Measurements from ENCODE around the gene MARCHF10. TPM values are rescaled to one million over a fixed set of nuclear protein-coding genes. Genes with fewer than 3 reads are reported as not detected.

The MARCHF10 gene
- total and polyA plus RNA-seq, 7 donors, result 0.09 to 2.1 (median 0.71) TPM; not detected in 2

DNA sequence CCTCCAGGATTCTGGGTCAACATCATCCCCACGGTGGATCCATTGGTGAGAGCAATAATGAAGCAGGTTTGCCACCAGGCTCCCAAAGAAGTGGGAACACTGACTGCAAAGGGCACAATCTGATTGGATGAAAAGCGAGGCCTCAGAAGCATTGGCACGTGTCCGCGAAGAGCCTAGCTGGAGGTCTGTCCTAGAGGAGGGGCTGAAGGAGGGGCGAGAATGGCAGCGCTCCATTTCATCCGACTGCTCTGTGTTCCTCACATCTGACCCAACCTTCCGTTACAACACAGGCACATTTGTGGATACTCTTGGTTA lies 100.7 kb downstream of the MARCHF10 start:
- peaks cover 0 to 18% (median 14%) of the 10 kb centered on the region in 4 donors for H3K4me1 ChIP-seq
- no peak overlapping the region for H3K4me3 ChIP-seq
- peaks cover 0 to 4% (median 0%) of the 10 kb centered on the region in 3 donors for H3K27me3 ChIP-seq
- H3K27ac ChIP-seq, result no peak overlapping the region
- no peak for DNase-seq
- TF ChIP-seq POLR2AphosphoS5 (IDR thresholded peaks at IDR 0.05) (no peak), EP300 (IDR thresholded peaks at IDR 0.05) (no peak), POLR2A (IDR thresholded peaks at IDR 0.05) (no peak)
- TF ChIP-seq, protein P1, sequence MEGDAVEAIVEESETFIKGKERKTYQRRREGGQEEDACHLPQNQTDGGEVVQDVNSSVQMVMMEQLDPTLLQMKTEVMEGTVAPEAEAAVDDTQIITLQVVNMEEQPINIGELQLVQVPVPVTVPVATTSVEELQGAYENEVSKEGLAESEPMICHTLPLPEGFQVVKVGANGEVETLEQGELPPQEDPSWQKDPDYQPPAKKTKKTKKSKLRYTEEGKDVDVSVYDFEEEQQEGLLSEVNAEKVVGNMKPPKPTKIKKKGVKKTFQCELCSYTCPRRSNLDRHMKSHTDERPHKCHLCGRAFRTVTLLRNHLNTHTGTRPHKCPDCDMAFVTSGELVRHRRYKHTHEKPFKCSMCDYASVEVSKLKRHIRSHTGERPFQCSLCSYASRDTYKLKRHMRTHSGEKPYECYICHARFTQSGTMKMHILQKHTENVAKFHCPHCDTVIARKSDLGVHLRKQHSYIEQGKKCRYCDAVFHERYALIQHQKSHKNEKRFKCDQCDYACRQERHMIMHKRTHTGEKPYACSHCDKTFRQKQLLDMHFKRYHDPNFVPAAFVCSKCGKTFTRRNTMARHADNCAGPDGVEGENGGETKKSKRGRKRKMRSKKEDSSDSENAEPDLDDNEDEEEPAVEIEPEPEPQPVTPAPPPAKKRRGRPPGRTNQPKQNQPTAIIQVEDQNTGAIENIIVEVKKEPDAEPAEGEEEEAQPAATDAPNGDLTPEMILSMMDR (IDR thresholded peaks at IDR 0.05), result no peak
- peaks cover 0 to 3% (median 1%) of the 10 kb centered on the region in 4 donors for H3K9me3 ChIP-seq
- no peaks in the 10 kb centered on the region for H3K36me3 ChIP-seq
- 95 to 97% methylated on average over 9 of the region's 9 CpGs for WGBS, 2 donors
- intact Hi-C loops (cut with DNase I), result no loop called here

GRCh38 chr17:62706598-62707424 lies 101.3 kb downstream of the MARCHF10 start:
- peak overlapping the region in 2 of 4 donors; percentile 56 to 71 for H3K27ac ChIP-seq
- peaks cover 0 to 4% (median 0%) of the 10 kb centered on the region in 3 donors for H3K27me3 ChIP-seq
- peaks cover 0 to 3% (median 1%) of the 10 kb centered on the region in 4 donors for H3K9me3 ChIP-seq
- H3K4me1 ChIP-seq, result peaks cover 0 to 18% (median 14%) of the 10 kb centered on the region in 4 donors
- DNase-seq, result no peak
- WGBS, 2 donors, result 83 to 91% methylated on average over 20 of the region's 20 CpGs
- no peaks in the 10 kb centered on the region for H3K36me3 ChIP-seq
- TF ChIP-seq POLR2AphosphoS5 (IDR thresholded peaks at IDR 0.05), result no peak
- TF ChIP-seq, protein P1 (IDR thresholded peaks at IDR 0.05), result no peak
- TF ChIP-seq POLR2A (IDR thresholded peaks at IDR 0.05), result no peak
- TF ChIP-seq EP300 (IDR thresholded peaks at IDR 0.05), result no peak
- intact Hi-C loops (cut with DNase I), result no loop called here
- peak overlapping the region in 1 of 4 donors; percentile 10 for H3K4me3 ChIP-seq

DNA sequence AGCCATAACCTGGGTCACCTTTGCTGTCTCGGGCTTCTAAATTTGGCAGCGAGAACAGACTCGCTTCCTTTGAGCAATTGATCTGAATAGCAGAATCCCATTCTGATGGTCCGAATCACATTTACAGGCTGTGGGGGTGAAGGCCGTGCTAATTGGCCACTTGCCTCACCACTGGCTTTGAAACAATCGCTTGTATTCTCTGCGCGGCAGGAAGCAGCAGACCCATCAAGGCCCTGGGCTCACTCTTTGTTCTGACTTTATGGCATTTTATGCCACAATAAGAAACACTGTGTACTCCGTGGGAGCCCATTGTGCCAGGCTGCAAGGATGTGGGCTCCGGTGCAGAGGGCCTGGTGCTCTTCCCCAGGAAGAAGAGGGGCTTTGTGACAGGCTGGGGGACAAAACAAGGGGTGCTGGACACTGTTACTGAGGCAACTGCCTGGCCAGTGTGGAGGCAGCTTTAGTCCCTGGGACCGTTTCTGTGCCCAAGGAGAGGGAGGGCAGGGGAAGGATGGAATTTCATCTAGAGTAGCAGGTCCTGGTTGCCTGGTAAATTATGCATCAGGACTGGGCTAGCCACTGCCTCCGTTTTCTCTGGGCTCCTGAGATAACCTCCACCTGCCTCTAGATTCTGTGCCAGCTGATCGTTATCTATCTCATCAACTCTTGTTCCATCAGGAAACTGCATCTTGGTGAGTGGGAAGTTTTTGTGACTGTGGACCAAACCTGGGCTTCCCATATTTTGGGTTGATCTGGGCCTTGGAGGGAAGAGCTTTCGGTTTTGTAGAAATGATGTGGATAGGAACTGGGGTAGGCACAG lies 102.1 kb downstream of the MARCHF10 start:
- Histone ChIP-seq H3K9me3 (peaks cover 0 to 3% (median 1%) of the 10 kb centered on the region in 4 donors), H3K4me1 (peaks cover 0 to 18% (median 14%) of the 10 kb centered on the region in 4 donors), H3K36me3 (no peaks in the 10 kb centered on the region), H3K4me3 (peak overlapping the region in 1 of 4 donors; percentile 66), H3K27me3 (peaks cover 0 to 8% (median 0%) of the 10 kb centered on the region in 3 donors), H3K27ac (peak overlapping the region; percentile 43 to 72 (median 64))
- intact Hi-C loops (cut with DNase I), result no loop called here
- TF ChIP-seq, protein P1 (IDR thresholded peaks at IDR 0.05), result no peak
- TF ChIP-seq POLR2AphosphoS5 (IDR thresholded peaks at IDR 0.05), result peak in 2 of 4 donors; percentile 13 to 28
- WGBS, 2 donors, result 26 to 68% methylated on average over 14 of the region's 14 CpGs
- DNase-seq, result peak; percentile 59

GRCh38 chr17:62705156-62705777 lies 102.8 kb downstream of the MARCHF10 start:
- peaks cover 0 to 9% (median 0%) of the 10 kb centered on the region in 3 donors for H3K27me3 ChIP-seq
- peak overlapping the region in 2 of 4 donors; percentile 66 to 74 for H3K4me3 ChIP-seq
- intact Hi-C loops (cut with DNase I), result no loop called here
- peak; percentile 54 for DNase-seq
- no peaks in the 10 kb centered on the region for H3K36me3 ChIP-seq
- peaks cover 0 to 18% (median 14%) of the 10 kb centered on the region in 4 donors for H3K4me1 ChIP-seq
- H3K27ac ChIP-seq, result peak overlapping the region; percentile 43 to 72 (median 60)
- peaks cover 0 to 3% (median 1%) of the 10 kb centered on the region in 4 donors for H3K9me3 ChIP-seq
- 17 to 55% methylated on average over 11 of the region's 11 CpGs for WGBS, 2 donors
- TF ChIP-seq EP300 (IDR thresholded peaks at IDR 0.05) (no peak), POLR2A (IDR thresholded peaks at IDR 0.05) (no peak), POLR2AphosphoS5 (IDR thresholded peaks at IDR 0.05) (no peak)
- TF ChIP-seq, protein P1 (IDR thresholded peaks at IDR 0.05), result no peak
